Astrocyte (in vitro differentiated cells and primary cell): ENCODE data around the gene OR4F6. TPM values are rescaled to one million over a fixed set of nuclear protein-coding genes. Genes with fewer than 3 reads are reported as not detected.
"Not testable (repeated sequence)": the region's sequence is repeated elsewhere in the genome, so short reads cannot be mapped to it uniquely, and the experiment has no call there.

Experiments used
- DNase-seq: peaks from one replicate; pipeline ENCODE4 v3.0.0-alpha.2; 2010; ENCODE audit warnings: low read depth
- FAIRE-seq: peaks from 2 replicates; lab custom pipeline; 2011; peaks lifted over from hg19 to GRCh38; lab: Jason Lieb, UNC
- H2AFZ ChIP-seq: 2 replicates; pipeline ENCODE4 v1.6.0; 2012; ENCODE audit warnings: low read depth, low read length, inconsistent platforms
- H3K27ac ChIP-seq: 2 replicates; pipeline ENCODE4 v1.5.1; 2011; ENCODE audit warnings: low read depth, low read length, inconsistent platforms
- H3K27me3 ChIP-seq: 2 replicates; pipeline ENCODE4 v1.6.0; 2011; ENCODE audit warnings: low read length, inconsistent platforms; ENCODE audit not compliant: insufficient read depth
- H3K36me3 ChIP-seq: 2 replicates; pipeline ENCODE4 v1.5.1; 2011; ENCODE audit warnings: low read length, inconsistent platforms; ENCODE audit not compliant: insufficient read depth
- H3K4me1 ChIP-seq: 2 replicates; pipeline ENCODE4 v1.5.1; 2011; ENCODE audit warnings: low read length, inconsistent platforms; ENCODE audit not compliant: insufficient read depth
- H3K4me2 ChIP-seq: 2 replicates; pipeline ENCODE4 v1.6.0; 2012; ENCODE audit warnings: low read length, inconsistent platforms
- H3K4me3 ChIP-seq: 2 replicates; pipeline ENCODE4 v1.5.1; 2011; ENCODE audit warnings: low read depth, mild to moderate bottlenecking, low read length, inconsistent platforms; ENCODE audit not compliant: insufficient read depth
- H3K79me2 ChIP-seq: 2 replicates; pipeline ENCODE4 v1.6.0; 2012; ENCODE audit warnings: mild to moderate bottlenecking, low read length, inconsistent platforms; ENCODE audit not compliant: insufficient read depth
- H3K9ac ChIP-seq: 2 replicates; pipeline ENCODE4 v1.6.0; 2012; ENCODE audit warnings: mild to moderate bottlenecking, low read length, inconsistent platforms
- H3K9me3 ChIP-seq: 2 replicates; pipeline ENCODE4 v1.5.1; 2012; ENCODE audit warnings: low read depth, mild to moderate bottlenecking, low read length, inconsistent platforms; ENCODE audit not compliant: insufficient read depth
- H4K20me1 ChIP-seq: 2 replicates; pipeline ENCODE4 v1.6.0; 2012; ENCODE audit warnings: low read length, inconsistent platforms; ENCODE audit not compliant: insufficient read depth
- H3K27ac Mint-ChIP-seq: one replicate; pipeline ENCODE4 v1.8.0; 2021; ENCODE audit warnings: mild to moderate bottlenecking, mixed read lengths; ENCODE audit not compliant: unreplicated experiment
- H3K27me3 Mint-ChIP-seq: one replicate; pipeline ENCODE4 v1.8.0; 2021; ENCODE audit warnings: low read depth, mixed read lengths; ENCODE audit not compliant: unreplicated experiment
- H3K36me3 Mint-ChIP-seq: one replicate; pipeline ENCODE4 v1.8.0; 2021; ENCODE audit warnings: low read depth, mixed read lengths; ENCODE audit not compliant: unreplicated experiment
- H3K4me1 Mint-ChIP-seq: one replicate; pipeline ENCODE4 v1.8.0; 2021; ENCODE audit warnings: low read depth, mixed read lengths; ENCODE audit not compliant: unreplicated experiment
- H3K4me3 Mint-ChIP-seq: one replicate; pipeline ENCODE4 v1.8.0; 2021; ENCODE audit warnings: mild to moderate bottlenecking, moderate library complexity, mixed read lengths; ENCODE audit not compliant: unreplicated experiment
- H3K9me3 Mint-ChIP-seq: one replicate; pipeline ENCODE4 v1.8.0; 2021; ENCODE audit warnings: mild to moderate bottlenecking, mixed read lengths; ENCODE audit not compliant: unreplicated experiment
- CTCF ChIP-seq: IDR thresholded peaks from 2 replicates; pipeline ENCODE4 v1.5.1; 2011; ENCODE audit warnings: low read depth, mild to moderate bottlenecking, inconsistent platforms, low read length, moderate library complexity; ENCODE audit not compliant: insufficient read depth
- EZH2 ChIP-seq: IDR thresholded peaks from 2 replicates; pipeline ENCODE4 v1.6.1; 2012; ENCODE audit warnings: mild to moderate bottlenecking, low read length, inconsistent platforms; ENCODE audit not compliant: insufficient read depth
- total RNA-seq: library from RNA; stranded (reverse); gene quantifications from 2 replicates; pipeline ENCODE4 v1.2.1, GENCODE V29; 2021

Gene OR4F6
- total RNA-seq, 1 donor from 2014 or later, result not detected

GRCh38 chr15:101790748-101791147, 12.6 kb upstream of the OR4F6 start:
- H3K4me1 ChIP-seq, H3K36me3 ChIP-seq, H4K20me1 ChIP-seq, H3K9me3 Mint-ChIP-seq, H3K27ac Mint-ChIP-seq, H2AFZ ChIP-seq, H3K27ac ChIP-seq, DNase-seq, H3K27me3 ChIP-seq, H3K4me3 ChIP-seq, H3K79me2 ChIP-seq, H3K27me3 Mint-ChIP-seq, H3K9ac ChIP-seq, H3K4me3 Mint-ChIP-seq, H3K9me3 ChIP-seq, H3K4me2 ChIP-seq, H3K36me3 Mint-ChIP-seq: not testable (repeated sequence)
- FAIRE-seq, result peak; percentile 20
- H3K4me1 Mint-ChIP-seq, result peaks cover 12% of the 10 kb centered on the region

- H3K27me3 Mint-ChIP-seq, H3K9me3 ChIP-seq, H3K4me3 ChIP-seq, FAIRE-seq, H3K4me1 ChIP-seq, H3K4me3 Mint-ChIP-seq, H2AFZ ChIP-seq, H3K9ac ChIP-seq, H3K9me3 Mint-ChIP-seq, H4K20me1 ChIP-seq, H3K27ac ChIP-seq, H3K36me3 Mint-ChIP-seq, H3K36me3 ChIP-seq, H3K79me2 ChIP-seq, H3K27ac Mint-ChIP-seq, H3K27me3 ChIP-seq: not testable (repeated sequence)
- peaks cover 12% of the 10 kb centered on the region for H3K4me1 Mint-ChIP-seq
- DNase-seq, result peak; percentile 49
- H3K4me2 ChIP-seq, result peak overlapping the region; percentile 8
Observed at GRCh38 chr15:101793981-101794380, 9.3 kb upstream of the OR4F6 start.

DNA sequence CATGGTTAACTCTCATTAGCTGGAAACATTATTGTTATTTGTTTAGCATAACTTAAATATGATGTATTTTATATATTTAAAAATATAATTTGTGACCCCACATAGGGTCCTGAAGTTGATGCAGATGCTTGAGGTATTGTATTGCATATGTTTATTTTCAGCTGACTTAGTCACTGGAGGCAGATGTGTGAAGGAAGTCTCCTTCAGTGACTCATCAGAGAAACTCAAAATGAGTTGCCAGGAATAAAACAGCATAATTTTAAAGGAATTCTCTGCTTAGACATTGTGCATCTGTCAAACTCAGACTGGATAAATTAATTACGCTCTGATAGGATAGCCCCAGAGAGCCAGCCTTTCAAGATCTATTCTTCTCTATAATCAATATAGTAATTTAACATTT, 7.9 kb upstream of the OR4F6 start:
- H3K9me3 Mint-ChIP-seq, result no peaks in the 10 kb centered on the region
- no peak overlapping the region for H3K4me3 Mint-ChIP-seq
- Histone ChIP-seq H2AFZ (no peak overlapping the region), H3K27me3 (peaks cover 2% of the 10 kb centered on the region), H3K79me2 (no peaks in the 10 kb centered on the region), H3K9ac (no peak overlapping the region), H3K27ac (peak overlapping the region; percentile 18), H3K4me2 (peak overlapping the region; percentile 26), H3K4me3 (no peak overlapping the region), H4K20me1 (no peaks in the 10 kb centered on the region), H3K36me3 (no peaks in the 10 kb centered on the region), H3K4me1 (peaks cover 4% of the 10 kb centered on the region), H3K9me3 (no peaks in the 10 kb centered on the region)
- H3K36me3 Mint-ChIP-seq, result no peaks in the 10 kb centered on the region
- TF ChIP-seq EZH2 (no peak), CTCF (no peak)
- H3K4me1 Mint-ChIP-seq, result peaks cover 12% of the 10 kb centered on the region
- no peak overlapping the region for H3K27ac Mint-ChIP-seq
- peak; percentile 65 for FAIRE-seq
- peaks cover 2% of the 10 kb centered on the region for H3K27me3 Mint-ChIP-seq
- peak; percentile 86 for DNase-seq

DNA sequence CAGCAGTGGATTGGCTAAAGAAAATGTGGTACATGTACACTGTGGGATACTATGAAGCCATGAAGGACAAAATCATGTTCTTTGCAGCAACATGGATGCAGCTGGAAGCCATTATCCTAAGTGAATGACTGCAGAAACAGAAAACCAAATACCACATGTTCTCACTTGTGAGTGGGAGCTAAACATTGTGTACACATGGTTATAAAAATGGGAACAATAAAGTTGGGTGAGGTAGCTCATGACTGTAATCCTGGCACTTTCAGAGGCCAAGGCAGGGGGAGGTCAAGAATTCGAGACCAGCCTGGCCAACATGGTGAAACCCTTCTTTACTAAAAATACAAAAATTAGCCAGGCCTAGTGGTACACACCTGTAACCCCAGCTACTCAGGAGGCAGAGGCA, 3.6 kb upstream of the OR4F6 start:
- peaks cover 2% of the 10 kb centered on the region for H3K27me3 Mint-ChIP-seq
- no peaks in the 10 kb centered on the region for H4K20me1 ChIP-seq
- H3K27ac ChIP-seq, result no peak overlapping the region
- peaks cover 2% of the 10 kb centered on the region for H3K27me3 ChIP-seq
- TF ChIP-seq CTCF, result no peak
- TF ChIP-seq EZH2, result no peak
- no peak for DNase-seq
- no peak overlapping the region for H3K4me3 Mint-ChIP-seq
- H3K9me3 Mint-ChIP-seq, result peaks cover 3% of the 10 kb centered on the region
- H3K79me2 ChIP-seq, result no peaks in the 10 kb centered on the region
- no peaks in the 10 kb centered on the region for H3K36me3 Mint-ChIP-seq
- no peaks in the 10 kb centered on the region for H3K4me1 ChIP-seq
- H3K4me3 ChIP-seq, result no peak overlapping the region
- H3K4me1 Mint-ChIP-seq, result peaks cover 11% of the 10 kb centered on the region
- no peak overlapping the region for H3K4me2 ChIP-seq
- H2AFZ ChIP-seq, result no peak overlapping the region
- no peaks in the 10 kb centered on the region for H3K36me3 ChIP-seq
- no peaks in the 10 kb centered on the region for H3K9me3 ChIP-seq
- no peak overlapping the region for H3K9ac ChIP-seq
- no peak overlapping the region for H3K27ac Mint-ChIP-seq
- FAIRE-seq, result no peak
